ENCODE data around the gene XRN1.
"Not testable (repeated sequence)": the region's sequence is repeated elsewhere in the genome, so short reads cannot be mapped to it uniquely, and the experiment has no call there.

The XRN1 gene

DNA sequence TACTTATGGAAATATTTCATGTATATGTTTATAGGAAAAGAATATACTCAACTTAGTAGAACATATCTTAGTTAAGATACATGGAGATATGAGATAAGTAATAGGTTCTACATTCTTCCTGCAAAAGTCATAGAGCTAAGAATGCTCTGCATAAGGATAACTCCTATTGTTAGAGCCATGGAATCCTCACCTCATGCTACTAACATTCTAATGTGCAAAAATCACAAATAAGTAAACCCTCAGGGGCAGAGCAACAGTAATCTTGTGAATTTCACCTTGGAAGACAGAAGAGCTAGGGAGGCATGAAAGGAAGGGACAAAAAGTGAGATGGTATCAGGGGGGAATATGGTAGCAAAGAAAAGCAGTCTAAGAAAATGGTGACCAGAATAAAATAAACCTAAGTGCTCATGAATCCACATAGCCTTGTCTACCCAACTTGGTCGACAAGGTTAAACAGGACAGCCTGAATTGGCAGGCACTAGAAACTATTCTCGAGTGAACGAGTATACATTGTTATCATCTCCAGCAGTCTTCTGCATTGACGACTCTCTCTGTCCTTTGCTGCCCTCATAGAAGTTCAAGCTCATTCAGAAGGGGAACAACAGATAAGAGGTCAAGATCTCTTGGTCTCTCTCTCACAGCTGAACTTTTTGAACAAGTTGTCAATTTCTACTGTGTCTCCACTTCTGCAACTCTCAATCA lies 52.8 kb downstream of the XRN1 start:
- Histone ChIP-seq H3K36me3 (ENCODE audit: control insufficient read depth, low read length) (peaks cover 32% of the 10 kb centered on the region), H3K4me1 (ENCODE audit: control insufficient read depth, low read length) (no peaks in the 10 kb centered on the region), H3K27ac (ENCODE audit: low read depth, low read length) (no peak overlapping the region), H4K20me1 (ENCODE audit: control insufficient read depth, insufficient read depth, low read depth, low read length) (no peaks in the 10 kb centered on the region), H3K27me3 (ENCODE audit: control insufficient read depth, low read length) (no peaks in the 10 kb centered on the region), H3F3A (ENCODE audit: control insufficient read depth, insufficient read depth) (no peaks in the 10 kb centered on the region), H3K9me3 (ENCODE audit: control insufficient read depth, insufficient read depth, low read length) (no peaks in the 10 kb centered on the region), H3K79me2 (ENCODE audit: control insufficient read depth, low read length) (no peaks in the 10 kb centered on the region), H3K4me2 (ENCODE audit: low read length) (no peak overlapping the region), H3K9me2 (replicated peaks; ENCODE audit: control insufficient read depth, low read length) (no peaks in the 10 kb centered on the region), H3K4me3 (ENCODE audit: low read length) (no peak overlapping the region)
- TF ChIP-seq, protein P1, sequence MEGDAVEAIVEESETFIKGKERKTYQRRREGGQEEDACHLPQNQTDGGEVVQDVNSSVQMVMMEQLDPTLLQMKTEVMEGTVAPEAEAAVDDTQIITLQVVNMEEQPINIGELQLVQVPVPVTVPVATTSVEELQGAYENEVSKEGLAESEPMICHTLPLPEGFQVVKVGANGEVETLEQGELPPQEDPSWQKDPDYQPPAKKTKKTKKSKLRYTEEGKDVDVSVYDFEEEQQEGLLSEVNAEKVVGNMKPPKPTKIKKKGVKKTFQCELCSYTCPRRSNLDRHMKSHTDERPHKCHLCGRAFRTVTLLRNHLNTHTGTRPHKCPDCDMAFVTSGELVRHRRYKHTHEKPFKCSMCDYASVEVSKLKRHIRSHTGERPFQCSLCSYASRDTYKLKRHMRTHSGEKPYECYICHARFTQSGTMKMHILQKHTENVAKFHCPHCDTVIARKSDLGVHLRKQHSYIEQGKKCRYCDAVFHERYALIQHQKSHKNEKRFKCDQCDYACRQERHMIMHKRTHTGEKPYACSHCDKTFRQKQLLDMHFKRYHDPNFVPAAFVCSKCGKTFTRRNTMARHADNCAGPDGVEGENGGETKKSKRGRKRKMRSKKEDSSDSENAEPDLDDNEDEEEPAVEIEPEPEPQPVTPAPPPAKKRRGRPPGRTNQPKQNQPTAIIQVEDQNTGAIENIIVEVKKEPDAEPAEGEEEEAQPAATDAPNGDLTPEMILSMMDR (IDR thresholded peaks at IDR 0.05; ENCODE audit: low read depth, low read length, poor library complexity, severe bottlenecking), result no peak
- no peak for TF ChIP-seq EZH2phosphoT487 (IDR thresholded peaks at IDR 0.05; ENCODE audit: borderline replicate concordance, low read length)

DNA sequence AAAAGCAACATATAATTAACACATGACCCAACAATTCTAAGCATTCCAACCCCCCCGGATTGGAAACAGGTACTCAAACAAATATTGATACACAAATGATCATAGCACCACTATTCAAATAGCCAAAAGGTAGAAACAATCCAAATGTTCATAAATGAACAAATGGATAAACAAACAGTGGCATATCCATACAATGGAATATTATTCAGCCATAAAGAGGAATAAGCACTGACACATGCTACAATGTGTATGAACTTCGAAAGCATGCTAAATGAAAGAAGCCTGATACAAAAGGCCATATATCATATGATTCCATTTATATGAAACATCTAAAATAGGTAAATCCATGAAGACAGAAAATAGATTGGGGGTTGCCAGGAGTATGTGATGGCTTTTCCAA lies 62.8 kb downstream of the XRN1 start:
- Histone ChIP-seq H3K4me3 (ENCODE audit: low read length) (no peak overlapping the region), H3K9me2 (replicated peaks; ENCODE audit: control insufficient read depth, low read length) (no peaks in the 10 kb centered on the region), H3K9me3 (ENCODE audit: control insufficient read depth, insufficient read depth, low read length) (0 out of 2 replicates have a peak, but pooled peaks cover 3% of the 10 kb centered on the region), H4K20me1 (ENCODE audit: control insufficient read depth, insufficient read depth, low read depth, low read length) (no peaks in the 10 kb centered on the region), H3F3A (ENCODE audit: control insufficient read depth, insufficient read depth) (no peaks in the 10 kb centered on the region), H3K79me2 (ENCODE audit: control insufficient read depth, low read length) (no peaks in the 10 kb centered on the region), H3K36me3 (ENCODE audit: control insufficient read depth, low read length) (peaks cover 23% of the 10 kb centered on the region), H3K27me3 (ENCODE audit: control insufficient read depth, low read length) (no peaks in the 10 kb centered on the region), H3K27ac (ENCODE audit: low read depth, low read length) (no peak overlapping the region), H3K4me1 (ENCODE audit: control insufficient read depth, low read length) (no peaks in the 10 kb centered on the region), H3K4me2 (ENCODE audit: low read length) (no peak overlapping the region)
- TF ChIP-seq EZH2phosphoT487 (IDR thresholded peaks at IDR 0.05; ENCODE audit: borderline replicate concordance, low read length), result no peak
- TF ChIP-seq, protein P1 (IDR thresholded peaks at IDR 0.05; ENCODE audit: low read depth, low read length, poor library complexity, severe bottlenecking), result no peak

DNA sequence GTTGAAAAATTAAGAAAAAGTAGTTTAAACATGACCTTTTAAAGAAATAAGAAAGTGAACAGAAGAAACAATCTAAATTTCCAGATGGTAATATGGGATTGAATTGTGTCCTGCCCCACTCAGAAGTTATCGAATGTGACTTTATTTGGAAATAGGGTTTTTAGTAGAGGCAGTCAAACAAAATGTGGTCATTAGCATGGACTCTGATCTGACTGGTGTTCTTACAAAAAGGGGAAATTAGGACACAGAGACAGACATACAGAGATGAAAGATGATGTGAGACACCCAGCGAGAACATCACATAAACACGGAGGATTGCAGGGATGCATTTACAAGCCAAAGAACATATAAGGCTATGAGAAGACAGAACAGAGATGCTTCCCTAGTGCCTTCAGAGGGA lies 73.2 kb downstream of the XRN1 start:
- H3K27ac ChIP-seq (ENCODE audit: low read depth, low read length), result no peak overlapping the region
- H3K4me1 ChIP-seq (ENCODE audit: control insufficient read depth, low read length), result no peaks in the 10 kb centered on the region
- H4K20me1 ChIP-seq (ENCODE audit: control insufficient read depth, insufficient read depth, low read depth, low read length), result no peaks in the 10 kb centered on the region
- no peaks in the 10 kb centered on the region for H3K9me3 ChIP-seq (ENCODE audit: control insufficient read depth, insufficient read depth, low read length)
- no peaks in the 10 kb centered on the region for H3F3A ChIP-seq (ENCODE audit: control insufficient read depth, insufficient read depth)
- H3K27me3 ChIP-seq (ENCODE audit: control insufficient read depth, low read length), result no peaks in the 10 kb centered on the region
- no peak for TF ChIP-seq EZH2phosphoT487 (IDR thresholded peaks at IDR 0.05; ENCODE audit: borderline replicate concordance, low read length)
- TF ChIP-seq, protein P1 (IDR thresholded peaks at IDR 0.05; ENCODE audit: low read depth, low read length, poor library complexity, severe bottlenecking), result no peak
- H3K36me3 ChIP-seq (ENCODE audit: control insufficient read depth, low read length), result peaks cover 4% of the 10 kb centered on the region
- H3K4me2 ChIP-seq (ENCODE audit: low read length), result no peak overlapping the region
- no peak overlapping the region for H3K4me3 ChIP-seq (ENCODE audit: low read length)
- H3K79me2 ChIP-seq (ENCODE audit: control insufficient read depth, low read length), result no peaks in the 10 kb centered on the region
- no peaks in the 10 kb centered on the region for H3K9me2 ChIP-seq (replicated peaks; ENCODE audit: control insufficient read depth, low read length)

DNA sequence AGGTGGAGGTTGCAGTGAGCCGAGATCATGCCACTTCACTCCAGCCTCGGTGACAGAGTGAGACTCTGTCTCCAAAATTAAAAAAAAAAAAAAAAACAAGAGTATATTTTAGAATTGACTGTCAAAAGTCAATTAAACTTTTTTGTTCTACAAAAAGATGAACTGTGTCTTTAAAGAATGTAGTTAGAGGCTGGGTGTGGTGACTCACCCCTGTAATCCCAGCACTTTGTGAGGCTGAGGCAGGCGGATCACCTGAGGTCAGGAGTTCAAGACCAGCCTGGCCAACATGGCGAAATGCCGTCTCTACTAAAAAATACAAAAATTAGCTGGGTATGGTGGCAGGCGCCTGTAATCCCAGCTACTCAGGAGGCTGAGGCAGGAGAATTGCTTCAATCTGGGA lies 78.3 kb downstream of the XRN1 start:
- H3F3A ChIP-seq (ENCODE audit: control insufficient read depth, insufficient read depth); H3K4me1 ChIP-seq (ENCODE audit: control insufficient read depth, low read length); H3K79me2 ChIP-seq (ENCODE audit: control insufficient read depth, low read length); H3K27me3 ChIP-seq (ENCODE audit: control insufficient read depth, low read length); H3K4me2 ChIP-seq (ENCODE audit: low read length); H4K20me1 ChIP-seq (ENCODE audit: control insufficient read depth, insufficient read depth, low read depth, low read length); H3K36me3 ChIP-seq (ENCODE audit: control insufficient read depth, low read length); H3K9me2 ChIP-seq (replicated peaks; ENCODE audit: control insufficient read depth, low read length); H3K4me3 ChIP-seq (ENCODE audit: low read length); H3K27ac ChIP-seq (ENCODE audit: low read depth, low read length); H3K9me3 ChIP-seq (ENCODE audit: control insufficient read depth, insufficient read depth, low read length): not testable (repeated sequence)

Data from DOHH2 (cell line).